K562 (cell line): ENCODE data around the gene CDK11B. TPM values are rescaled to one million over a fixed set of nuclear protein-coding genes. Genes with fewer than 3 reads are reported as not detected.
A peak's percentile ranks its signal among the peaks of the same experiment; 100 is the strongest.
"Not testable (repeated sequence)": the region's sequence is repeated elsewhere in the genome, so short reads cannot be mapped to it uniquely, and the experiment has no call there.

ENCODE experiments used
- ATAC-seq: fragments of 200-7000 bp; cut with Tn5 transposase; 3 replicates; pipeline ENCODE4 v1.9.1; 2020; ENCODE audit warnings: moderate library complexity
- BruUV-seq: library from RNA; stranded (reverse); fragments of 400-500 nt; replicated peaks from 2 replicates; lab custom pipeline; 2021; lab: Mats Ljungman, UMichigan
- CTCF ChIA-PET: fragments of 300-600 bp; formaldehyde crosslinking; extraction: SDS; loops from one replicate; lab custom pipeline; 2021; ENCODE audit warnings: low intra/inter-chr PET ratio; lab: Yijun Ruan, JAX
- POLR2A ChIA-PET: fragments of 300-600, 350-650 bp; sonication (Branson Sonifier 250); formaldehyde crosslinking; extraction: SDS; loops from one replicate; lab custom pipeline; 2021; ENCODE audit warnings: antibody characterized with exemption, inconsistent platforms; lab: Yijun Ruan, JAX
- DNase-seq, 4 experiments: peaks; one replicate each; pipeline versions ENCODE4 v3.0.0 to v3.0.0-alpha.2; 2011 to 2018; ENCODE audit warnings: low spot score in 3 of 4, mixed read lengths in 3 of 4; ENCODE audit errors: extremely low read depth in 1 of 4
- FAIRE-seq: peaks from 2 replicates; lab custom pipeline; 2011; peaks lifted over from hg19 to GRCh38; lab: Jason Lieb, UNC
- H2AFZ ChIP-seq: 2 replicates; pipeline ENCODE4 v1.6.0; 2011; ENCODE audit warnings: low read depth, low read length, control low read depth, inconsistent platforms
- H3K27ac ChIP-seq: fragments of 200-600 bp; 3 replicates; pipeline ENCODE4 v1.8.0; 2011; ENCODE audit warnings: low read depth, mild to moderate bottlenecking, control low read depth, inconsistent platforms, low read length, moderate library complexity, mixed read lengths; ENCODE audit errors: extremely low read depth
- H3K27me3 ChIP-seq, 2 experiments: fragments of 300-600 bp in 1 of 2; 2 replicates in 1 of 2; 3 replicates in 1 of 2; pipeline versions ENCODE4 v1.6.0 to v1.8.0; 2011; ENCODE audit warnings: inconsistent platforms in 2 of 2, low read length in 2 of 2, mild to moderate bottlenecking in 1 of 2, mixed read lengths in 1 of 2, moderate library complexity in 1 of 2; ENCODE audit not compliant: control insufficient read depth in 2 of 2, insufficient read depth in 2 of 2
- H3K36me3 ChIP-seq: fragments of 300-600 bp; 3 replicates; pipeline ENCODE4 v1.8.0; 2011; ENCODE audit warnings: mild to moderate bottlenecking, low read length, inconsistent platforms; ENCODE audit not compliant: control insufficient read depth, insufficient read depth
- H3K4me1 ChIP-seq, 2 experiments: fragments of 200-600 bp in 1 of 2; replicated peaks in 1 of 2; 2 replicates in 1 of 2; 3 replicates in 1 of 2; pipeline versions ENCODE4 v1.5.1 to v1.8.0; 2011; ENCODE audit warnings: inconsistent platforms in 2 of 2, low read length in 2 of 2, mild to moderate bottlenecking in 1 of 2, mixed read lengths in 1 of 2, moderate library complexity in 1 of 2; ENCODE audit not compliant: control insufficient read depth in 2 of 2, insufficient read depth in 2 of 2
- H3K4me2 ChIP-seq: 2 replicates; pipeline ENCODE4 v1.6.1; 2011; ENCODE audit warnings: low read length, control low read depth, inconsistent platforms, mixed read lengths; ENCODE audit not compliant: insufficient read depth
- H3K4me3 ChIP-seq: fragments of 200-600 bp; sonication (generic), shearing (Covaris generic); 2 replicates; pipeline ENCODE4 v1.5.1; 2016; ENCODE audit warnings: control low read depth, inconsistent platforms
- H3K79me2 ChIP-seq: fragments of 200-600 bp; 3 replicates; pipeline ENCODE4 v1.8.0; 2011; ENCODE audit warnings: low read length, inconsistent platforms; ENCODE audit not compliant: control insufficient read depth, insufficient read depth
- H3K9ac ChIP-seq, 2 experiments: 2 replicates each; pipeline versions ENCODE4 v1.6.0 to v1.6.1; 2011; ENCODE audit warnings: low read depth in 2 of 2, low read length in 2 of 2, control low read depth in 1 of 2, inconsistent platforms in 1 of 2, mild to moderate bottlenecking in 1 of 2, mixed read lengths in 1 of 2; ENCODE audit not compliant: insufficient read depth in 1 of 2
- H3K9me1 ChIP-seq: one replicate; pipeline ENCODE4 v1.6.0; 2011; ENCODE audit warnings: inconsistent platforms, mild to moderate bottlenecking, low read length, moderate library complexity; ENCODE audit not compliant: control insufficient read depth, insufficient read depth
- H3K9me3 ChIP-seq: replicated peaks from 2 replicates; pipeline ENCODE4 v1.5.1; 2011; ENCODE audit warnings: low read depth, low read length, inconsistent platforms; ENCODE audit not compliant: control insufficient read depth, insufficient read depth
- H4K20me1 ChIP-seq: replicated peaks from 2 replicates; pipeline ENCODE4 v1.6.1; 2011; ENCODE audit warnings: low read length, inconsistent platforms, mixed read lengths; ENCODE audit not compliant: control insufficient read depth, insufficient read depth
- ASH1L ChIP-seq: fragments of 450-650 bp; IDR thresholded peaks from 2 replicates; pipeline ENCODE4 v1.6.1; 2018; ENCODE audit warnings: borderline replicate concordance, mild to moderate bottlenecking, low read depth; ENCODE audit not compliant: partially characterized antibody
- CC2D1A ChIP-seq: fragments of 450-650 bp; IDR thresholded peaks from 2 replicates; pipeline ENCODE4 v1.6.1; 2017; ENCODE audit warnings: mild to moderate bottlenecking
- GMEB1 ChIP-seq: fragments of 250-450 bp; sonication (Bioruptor Pico); IDR thresholded peaks from 2 replicates; pipeline ENCODE4 v1.4.0; 2020; ENCODE audit warnings: mild to moderate bottlenecking
- KHSRP ChIP-seq: fragments of 450-650 bp; IDR thresholded peaks from 2 replicates; pipeline ENCODE4 v1.6.1; 2017
- ZNF395 ChIP-seq: fragments of 200-800 bp; sonication (Bioruptor generic); IDR thresholded peaks from 2 replicates; pipeline ENCODE4 v1.6.1; 2017; ENCODE audit warnings: missing genetic modification characterization, missing compliant biosample characterization
- WGBS: fragments of 100-300 bp; shearing (Covaris generic); methylation state at CpG from one replicate; pipeline ENCODE4 v1.1.6; 2016; ENCODE audit warnings: low coverage, mixed read lengths; ENCODE audit not compliant: insufficient coverage; ENCODE audit errors: missing lambda C conversion rate; 5-methylcytosine and 5-hydroxymethylcytosine counted together
- in situ Hi-C: fragments of 300-500 bp; cut with MboI; formaldehyde crosslinking; loops from 4 replicates; pipeline ENCODE4 v1.15.0; 2018; ENCODE audit warnings: inconsistent platforms, mixed read lengths
- intact Hi-C: fragments of 100-400 bp; cut with micrococcal nuclease; formaldehyde crosslinking; loops from 2 replicates; pipeline ENCODE4 v1.14.2; 2022
- polyA plus RNA-seq, 8 experiments: library from polyadenylated mRNA; depleted of rRNA in 4 of 8; stranded (reverse) in 5 of 8; unstranded in 3 of 8; fragments of >200 nt; fragmentation: Nextera tagmentation in 2 of 8; fragmentation: Illumina TruSeq in 1 of 8; extraction: Ambion mirVana in 2 of 8; extraction: Trizol in 1 of 8; gene quantifications; 2 replicates each; pipeline versions ENCODE4 v1.2.1 to v1.2.3, GENCODE V29; 2011 to 2014; ENCODE audit warnings: inconsistent platforms in 1 of 8, missing spikeins in 1 of 8
- total RNA-seq, 7 experiments: library from RNA; depleted of rRNA in 6 of 7; stranded (reverse); fragments of >200 nt in 6 of 7; fragmentation: Illumina TruSeq in 2 of 7; extraction: Trizol in 2 of 7; gene quantifications; 2 replicates each; pipeline versions ENCODE4 v1.2.1 to v1.2.3, GENCODE V29; 2011 to 2021; ENCODE audit warnings: low replicate concordance in 1 of 7

The CDK11B gene
- total and polyA plus RNA-seq, 9 of the 15 experiments (the other 6 are each of a cell fraction or from before 2014, with no cell fraction given), result 2.8 to 52.2 (median 19.5) TPM

- no peak for TF ChIP-seq GMEB1 (CRISPR knock-in tag)
- TF ChIP-seq KHSRP, result no peak
- no peak for TF ChIP-seq ZNF395 (CRISPR knock-in tag)
Observed at GRCh38 chr1:1596493-1597274, 62.1 kb downstream of the CDK11B start (continued).

GRCh38 chr1:1595341-1595740 lies 63.5 kb downstream of the CDK11B start:
- CTCF ChIA-PET, intact Hi-C loops, H3K79me2 ChIP-seq, POLR2A ChIA-PET, H3K4me2 ChIP-seq, H3K36me3 ChIP-seq, H3K9me1 ChIP-seq, H3K27ac ChIP-seq, H3K9me3 ChIP-seq, H4K20me1 ChIP-seq, H3K27me3 ChIP-seq, BruUV-seq, DNase-seq, H3K9ac ChIP-seq, H3K4me3 ChIP-seq, ATAC-seq, in situ Hi-C loops, H2AFZ ChIP-seq: not testable (repeated sequence)
- H3K4me1 ChIP-seq, result peaks cover 13 to 50% of the 10 kb centered on the region in 2 experiments; a peak in 4 of 5 replicates
- peak; percentile 6 for TF ChIP-seq ASH1L
- TF ChIP-seq CC2D1A, result 0 out of 2 replicates have a peak, but pooled peaks have one; percentile 10
- peak; percentile 80 for FAIRE-seq
- WGBS, result 33% methylated on average over 2 of the region's 2 CpGs
